GM12864 (cell line): Measurements from ENCODE around the gene CGB8.

Source experiments
- DNase-seq: peaks from one replicate; pipeline ENCODE4 v3.0.0-alpha.2; 2011; ENCODE audit warnings: low read depth
- H3K4me3 ChIP-seq: 2 replicates; pipeline ENCODE4 v1.5.1; 2011; ENCODE audit warnings: mild to moderate bottlenecking, low read depth, low read length, control low read depth
- TF ChIP-seq, protein P1 (sequence below): IDR thresholded peaks from 2 replicates; pipeline ENCODE4 v1.5.1; 2011; ENCODE audit warnings: low read depth, mild to moderate bottlenecking, moderate library complexity, low read length, control low read depth, inconsistent platforms; ENCODE audit errors: missing control alignments

Gene CGB8

DNA sequence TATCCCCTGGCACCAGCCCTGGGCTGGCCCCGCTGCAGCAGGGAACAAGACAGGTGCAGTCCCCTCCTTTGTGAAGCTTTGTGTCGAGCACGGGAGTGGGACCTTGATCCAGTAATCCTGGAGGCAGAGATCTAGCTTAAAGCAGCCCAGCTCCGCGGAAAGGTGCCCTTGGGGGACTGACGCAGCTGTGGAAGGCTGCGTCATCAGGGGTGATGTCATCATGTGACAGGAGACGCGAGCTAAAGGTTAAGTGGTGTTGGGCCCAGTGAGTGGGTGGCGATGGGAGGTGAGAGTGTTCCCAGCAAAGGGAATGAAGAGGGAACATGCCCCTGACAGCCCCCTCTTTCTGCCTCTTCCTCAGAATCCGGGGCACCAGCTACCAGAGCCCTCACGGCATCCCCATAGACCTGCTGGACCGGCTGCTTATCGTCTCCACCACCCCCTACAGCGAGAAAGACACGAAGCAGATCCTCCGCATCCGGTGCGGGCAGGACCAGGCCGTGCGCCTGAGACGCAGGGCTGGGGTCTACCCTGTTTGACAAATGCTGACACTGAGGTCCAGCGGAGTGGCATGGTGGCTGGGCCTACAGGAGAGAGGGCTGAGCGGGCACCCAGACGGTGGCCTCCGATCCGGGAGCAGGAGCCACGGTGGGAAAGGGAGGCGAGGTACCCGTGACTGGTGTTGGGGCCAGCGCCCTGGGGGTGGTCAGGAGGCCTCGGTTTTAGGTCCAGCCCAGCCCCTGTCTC lies 34.6 kb downstream of the CGB8 start:
- TF ChIP-seq, protein P1, sequence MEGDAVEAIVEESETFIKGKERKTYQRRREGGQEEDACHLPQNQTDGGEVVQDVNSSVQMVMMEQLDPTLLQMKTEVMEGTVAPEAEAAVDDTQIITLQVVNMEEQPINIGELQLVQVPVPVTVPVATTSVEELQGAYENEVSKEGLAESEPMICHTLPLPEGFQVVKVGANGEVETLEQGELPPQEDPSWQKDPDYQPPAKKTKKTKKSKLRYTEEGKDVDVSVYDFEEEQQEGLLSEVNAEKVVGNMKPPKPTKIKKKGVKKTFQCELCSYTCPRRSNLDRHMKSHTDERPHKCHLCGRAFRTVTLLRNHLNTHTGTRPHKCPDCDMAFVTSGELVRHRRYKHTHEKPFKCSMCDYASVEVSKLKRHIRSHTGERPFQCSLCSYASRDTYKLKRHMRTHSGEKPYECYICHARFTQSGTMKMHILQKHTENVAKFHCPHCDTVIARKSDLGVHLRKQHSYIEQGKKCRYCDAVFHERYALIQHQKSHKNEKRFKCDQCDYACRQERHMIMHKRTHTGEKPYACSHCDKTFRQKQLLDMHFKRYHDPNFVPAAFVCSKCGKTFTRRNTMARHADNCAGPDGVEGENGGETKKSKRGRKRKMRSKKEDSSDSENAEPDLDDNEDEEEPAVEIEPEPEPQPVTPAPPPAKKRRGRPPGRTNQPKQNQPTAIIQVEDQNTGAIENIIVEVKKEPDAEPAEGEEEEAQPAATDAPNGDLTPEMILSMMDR, result no peak
- no peak overlapping the region for H3K4me3 ChIP-seq
- DNase-seq, result no peak

DNA sequence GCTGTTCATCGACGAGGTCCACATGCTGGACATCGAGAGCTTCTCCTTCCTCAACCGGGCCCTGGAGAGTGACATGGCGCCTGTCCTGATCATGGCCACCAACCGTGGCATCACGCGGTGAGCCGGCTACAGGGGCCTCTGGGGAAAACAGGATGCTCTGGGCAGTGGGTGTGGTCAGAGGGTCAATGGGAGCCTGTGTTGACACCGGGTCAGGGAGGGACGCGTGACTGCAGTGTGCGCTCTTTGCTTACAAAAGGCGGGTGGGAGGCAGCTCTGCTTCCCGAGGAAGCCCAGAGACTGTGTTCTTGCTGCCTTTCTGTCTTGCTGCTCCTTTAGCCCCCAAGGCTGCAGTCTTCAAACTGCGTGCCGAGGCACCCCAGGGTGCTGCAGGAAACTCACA lies 37.7 kb downstream of the CGB8 start:
- H3K4me3 ChIP-seq, result no peak overlapping the region
- no peak for DNase-seq
- TF ChIP-seq, protein P1, result no peak

DNA sequence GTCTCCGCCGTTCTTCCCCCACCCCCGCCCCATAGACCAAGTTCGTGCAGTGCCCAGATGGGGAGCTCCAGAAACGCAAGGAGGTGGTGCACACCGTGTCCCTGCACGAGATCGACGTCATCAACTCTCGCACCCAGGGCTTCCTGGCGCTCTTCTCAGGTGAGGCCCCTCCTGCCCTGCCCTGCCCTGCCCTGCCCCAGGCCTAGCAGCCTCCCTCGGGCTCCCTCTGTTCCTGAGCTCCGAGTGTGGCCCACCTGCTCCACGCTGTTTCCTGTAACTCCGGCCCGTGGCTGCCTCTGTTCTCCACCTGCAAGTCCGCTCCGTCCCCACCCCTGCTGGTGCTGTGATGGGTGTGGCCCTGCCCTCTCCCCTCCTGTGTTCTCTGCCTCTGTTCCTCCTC lies 38.5 kb downstream of the CGB8 start:
- H3K4me3 ChIP-seq, result no peak overlapping the region
- TF ChIP-seq, protein P1, result no peak
- no peak for DNase-seq

DNA sequence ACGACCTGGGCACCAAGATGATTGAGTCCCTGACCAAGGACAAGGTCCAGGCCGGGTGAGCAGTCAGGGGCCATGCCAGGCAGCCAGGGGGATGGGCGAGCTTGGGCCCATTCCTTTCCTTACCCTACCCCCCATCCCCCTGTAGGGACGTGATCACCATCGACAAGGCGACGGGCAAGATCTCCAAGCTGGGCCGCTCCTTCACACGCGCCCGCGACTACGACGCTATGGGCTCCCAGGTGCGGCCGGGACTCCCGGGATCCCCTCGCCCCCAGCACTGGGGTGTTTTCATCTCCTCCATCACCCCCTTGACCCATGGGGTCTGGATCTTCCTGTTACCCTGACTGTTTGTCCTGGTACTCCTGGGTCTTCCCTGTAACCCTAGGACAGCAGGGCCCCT lies 39.1 kb downstream of the CGB8 start:
- TF ChIP-seq, protein P1, result no peak
- no peak overlapping the region for H3K4me3 ChIP-seq
- DNase-seq, result no peak

DNA sequence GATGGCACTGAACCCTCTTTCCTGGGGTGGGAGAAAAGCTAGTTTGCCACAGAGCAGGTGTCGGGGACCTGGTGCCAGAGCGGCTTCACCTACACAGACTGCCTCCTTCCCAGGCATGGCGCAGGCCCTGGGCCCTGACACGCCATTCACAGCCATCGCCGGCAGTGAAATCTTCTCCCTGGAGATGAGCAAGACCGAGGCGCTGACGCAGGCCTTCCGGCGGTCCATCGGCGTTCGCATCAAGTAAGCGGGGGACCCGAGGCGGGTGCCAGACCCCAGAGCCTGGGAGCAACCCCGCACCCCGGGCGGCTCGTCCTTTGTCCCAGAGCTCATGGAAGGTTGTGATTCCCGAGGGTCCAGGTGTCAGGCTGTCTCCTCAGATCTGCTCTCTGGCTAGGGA lies 42.0 kb downstream of the CGB8 start:
- DNase-seq, result no peak
- TF ChIP-seq, protein P1, result no peak
- no peak overlapping the region for H3K4me3 ChIP-seq

DNA sequence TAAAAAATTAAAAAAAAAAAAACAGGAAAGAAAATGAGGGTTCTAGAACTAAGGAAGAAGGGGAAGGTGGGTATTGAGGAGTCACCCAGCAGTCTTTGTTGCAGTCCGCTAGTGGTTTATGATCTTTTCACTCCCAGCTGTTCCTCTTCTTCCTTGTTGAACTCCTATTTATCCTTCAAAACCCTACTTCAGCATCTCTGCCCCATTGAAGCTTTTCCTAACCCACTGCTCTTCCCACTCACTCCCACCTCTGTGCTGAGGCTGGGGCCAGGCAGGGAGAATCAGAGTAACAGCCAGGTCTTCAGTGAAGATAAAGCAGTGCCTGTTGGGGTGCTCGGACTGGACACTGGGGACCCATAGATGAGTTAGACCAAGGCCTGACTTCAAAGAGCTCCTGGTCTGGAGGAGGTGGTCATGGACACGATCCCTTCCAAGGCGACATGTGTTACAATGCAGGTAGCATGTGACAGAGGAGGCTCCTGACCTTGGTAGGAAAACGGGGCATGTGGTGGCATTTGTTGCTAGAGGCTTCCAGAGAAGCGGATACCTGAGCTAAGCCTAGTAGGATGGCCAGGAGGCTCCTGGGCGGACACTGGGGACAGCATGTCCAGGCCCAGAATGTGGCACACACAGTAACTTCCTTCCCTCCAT lies 43.8 kb downstream of the CGB8 start:
- TF ChIP-seq, protein P1, result no peak
- no peak overlapping the region for H3K4me3 ChIP-seq
- DNase-seq, result no peak

DNA sequence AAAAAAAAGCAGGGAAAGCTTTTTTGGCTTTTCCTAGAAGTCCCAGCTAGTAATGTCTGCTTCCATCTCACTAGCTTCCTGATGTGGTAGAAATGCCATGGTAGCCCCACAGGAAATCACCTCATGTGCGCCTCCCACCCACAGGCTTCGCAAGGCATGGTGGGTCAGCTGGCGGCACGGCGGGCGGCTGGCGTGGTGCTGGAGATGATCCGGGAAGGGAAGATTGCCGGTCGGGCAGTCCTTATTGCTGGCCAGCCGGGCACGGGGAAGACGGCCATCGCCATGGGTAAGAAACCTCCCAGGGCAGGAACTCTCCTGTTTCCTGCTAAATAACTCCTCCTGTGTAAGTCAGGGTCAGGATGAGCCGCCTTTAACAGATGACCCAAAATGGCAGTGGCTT lies 44.8 kb downstream of the CGB8 start:
- TF ChIP-seq, protein P1, result no peak
- H3K4me3 ChIP-seq, result no peak overlapping the region
- DNase-seq, result no peak
